Measurements from ENCODE around the gene ATP23. TPM values are rescaled to one million over a fixed set of nuclear protein-coding genes. Genes with fewer than 3 reads are reported as not detected.

The ATP23 gene
- total RNA-seq, 1 donor, result 5.1 TPM

GRCh38 chr12:57983146-57983857 is 41.9 kb downstream of the ATP23 start:
- H3K4me2 ChIP-seq (ENCODE audit: insufficient read depth, low read length), result no peak overlapping the region
- H3K27me3 ChIP-seq (ENCODE audit: insufficient read depth, low read length), result peaks cover 3% of the 10 kb centered on the region
- no peak overlapping the region for H2AFZ ChIP-seq (ENCODE audit: low read length)
- TF ChIP-seq CTCF (IDR thresholded peaks at IDR 0.05; ENCODE audit: extremely low read depth, low read depth, low read length), result peak; percentile 66
- no peaks in the 10 kb centered on the region for H3K9me3 ChIP-seq (ENCODE audit: low read depth, low read length)
- H3K4me3 ChIP-seq (ENCODE audit: insufficient read depth, low read length), result no peak overlapping the region
- H4K20me1 ChIP-seq (ENCODE audit: insufficient read depth, low read length), result no peaks in the 10 kb centered on the region
- H3K4me1 ChIP-seq (ENCODE audit: insufficient read depth, low read length), result no peaks in the 10 kb centered on the region
- H3K27ac ChIP-seq (ENCODE audit: low read depth, low read length), result no peak overlapping the region
- DNase-seq (ENCODE audit: insufficient read length, low spot score, missing footprints), result peak; percentile 61
- no peaks in the 10 kb centered on the region for H3K79me2 ChIP-seq (ENCODE audit: insufficient read depth, low read length)
- no peaks in the 10 kb centered on the region for H3K36me3 ChIP-seq (ENCODE audit: insufficient read depth, low read length)

- no peak for TF ChIP-seq CTCF (IDR thresholded peaks at IDR 0.05; ENCODE audit: extremely low read depth, low read depth, low read length)
- H3K4me3 ChIP-seq (ENCODE audit: insufficient read depth, low read length), result no peak overlapping the region
- no peaks in the 10 kb centered on the region for H3K36me3 ChIP-seq (ENCODE audit: insufficient read depth, low read length)
- peaks cover 3% of the 10 kb centered on the region for H3K27me3 ChIP-seq (ENCODE audit: insufficient read depth, low read length)
- no peak overlapping the region for H2AFZ ChIP-seq (ENCODE audit: low read length)
- H3K4me2 ChIP-seq (ENCODE audit: insufficient read depth, low read length), result no peak overlapping the region
- H3K27ac ChIP-seq (ENCODE audit: low read depth, low read length), result no peak overlapping the region
- H3K4me1 ChIP-seq (ENCODE audit: insufficient read depth, low read length), result no peaks in the 10 kb centered on the region
- H3K9me3 ChIP-seq (ENCODE audit: low read depth, low read length), result no peaks in the 10 kb centered on the region
- H3K79me2 ChIP-seq (ENCODE audit: insufficient read depth, low read length), result no peaks in the 10 kb centered on the region
- no peak for DNase-seq (ENCODE audit: insufficient read length, low spot score, missing footprints)
- H4K20me1 ChIP-seq (ENCODE audit: insufficient read depth, low read length), result no peaks in the 10 kb centered on the region
Measured at GRCh38 chr12:57983858-57984505, 42.6 kb downstream of the ATP23 start.

- Histone ChIP-seq H3K9me3 (ENCODE audit: low read depth, low read length) (no peaks in the 10 kb centered on the region), H3K79me2 (ENCODE audit: insufficient read depth, low read length) (no peaks in the 10 kb centered on the region), H3K27ac (ENCODE audit: low read depth, low read length) (no peak overlapping the region), H2AFZ (ENCODE audit: low read length) (no peak overlapping the region), H4K20me1 (ENCODE audit: insufficient read depth, low read length) (no peaks in the 10 kb centered on the region), H3K4me3 (ENCODE audit: insufficient read depth, low read length) (no peak overlapping the region), H3K27me3 (ENCODE audit: insufficient read depth, low read length) (peaks cover 3% of the 10 kb centered on the region), H3K4me2 (ENCODE audit: insufficient read depth, low read length) (no peak overlapping the region), H3K4me1 (ENCODE audit: insufficient read depth, low read length) (no peaks in the 10 kb centered on the region), H3K36me3 (ENCODE audit: insufficient read depth, low read length) (no peaks in the 10 kb centered on the region)
- TF ChIP-seq CTCF (IDR thresholded peaks at IDR 0.05; ENCODE audit: extremely low read depth, low read depth, low read length), result no peak
- no peak for DNase-seq (ENCODE audit: insufficient read length, low spot score, missing footprints)
Measured at GRCh38 chr12:57984629-57985151, 43.3 kb downstream of the ATP23 start.

GRCh38 chr12:57985685-57986084 is 44.3 kb downstream of the ATP23 start:
- no peak overlapping the region for H2AFZ ChIP-seq (ENCODE audit: low read length)
- no peaks in the 10 kb centered on the region for H3K4me1 ChIP-seq (ENCODE audit: insufficient read depth, low read length)
- no peak overlapping the region for H3K4me3 ChIP-seq (ENCODE audit: insufficient read depth, low read length)
- H3K27me3 ChIP-seq (ENCODE audit: insufficient read depth, low read length), result peaks cover 3% of the 10 kb centered on the region
- no peaks in the 10 kb centered on the region for H3K36me3 ChIP-seq (ENCODE audit: insufficient read depth, low read length)
- no peak overlapping the region for H3K27ac ChIP-seq (ENCODE audit: low read depth, low read length)
- no peak overlapping the region for H3K4me2 ChIP-seq (ENCODE audit: insufficient read depth, low read length)
- no peak for TF ChIP-seq CTCF (IDR thresholded peaks at IDR 0.05; ENCODE audit: extremely low read depth, low read depth, low read length)
- DNase-seq (ENCODE audit: insufficient read length, low spot score, missing footprints), result no peak
- no peaks in the 10 kb centered on the region for H3K9me3 ChIP-seq (ENCODE audit: low read depth, low read length)
- H4K20me1 ChIP-seq (ENCODE audit: insufficient read depth, low read length), result no peaks in the 10 kb centered on the region
- H3K79me2 ChIP-seq (ENCODE audit: insufficient read depth, low read length), result no peaks in the 10 kb centered on the region
